Suprapubic skin (tissue), 4 donors: ENCODE data around the gene CDKN2AIPNL.

Experiments used
- EP300 ChIP-seq: sonication (generic); formaldehyde crosslinking; IDR thresholded peaks from one replicate; pipeline ENCODE4 v1.6.1; 2017; ENCODE audit warnings: antibody characterized with exemption
- POLR2A ChIP-seq, 2 donors: fragments of 450-650 bp; IDR thresholded peaks; one replicate each; pipeline ENCODE4 v1.6.1; 2017; ENCODE audit warnings: antibody characterized with exemption in 2 of 2, mild to moderate bottlenecking in 2 of 2, moderate library complexity in 2 of 2
- POLR2AphosphoS5 ChIP-seq, 3 donors: sonication (generic); formaldehyde crosslinking; IDR thresholded peaks; one replicate each; pipeline ENCODE4 v1.6.1; 2017; ENCODE audit warnings: antibody characterized with exemption in 3 of 3
- TF ChIP-seq, protein P1 (sequence below), 2 donors: fragments of 200-600 bp in 1 of 2; fragments of 450-650 bp in 1 of 2; sonication (generic) in 1 of 2; IDR thresholded peaks; one replicate each; pipeline ENCODE4 v1.5.1; 2016 to 2019; ENCODE audit warnings: antibody characterized with exemption in 2 of 2, mild to moderate bottlenecking in 1 of 2, moderate library complexity in 1 of 2

DNA sequence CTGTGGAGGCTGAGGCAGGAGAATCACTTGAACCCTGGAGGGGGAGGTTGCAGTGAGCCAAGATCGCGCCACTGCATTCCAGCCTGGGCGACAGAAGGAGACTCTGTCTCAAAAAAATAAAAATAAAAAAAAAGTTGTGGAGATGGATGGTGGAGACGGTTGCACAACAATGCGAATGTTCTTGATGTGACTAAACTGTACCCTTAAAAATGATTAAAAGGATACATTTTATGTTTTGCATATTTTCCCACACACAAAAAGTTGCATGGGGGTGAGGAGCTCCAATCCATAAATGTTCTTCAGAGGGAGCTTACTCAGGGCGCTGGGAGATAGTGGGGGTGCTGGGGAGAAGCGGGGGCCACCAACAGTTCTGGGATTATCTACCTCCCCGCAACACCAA, 43.8 kb upstream of the CDKN2AIPNL start:
- TF ChIP-seq, protein P1, sequence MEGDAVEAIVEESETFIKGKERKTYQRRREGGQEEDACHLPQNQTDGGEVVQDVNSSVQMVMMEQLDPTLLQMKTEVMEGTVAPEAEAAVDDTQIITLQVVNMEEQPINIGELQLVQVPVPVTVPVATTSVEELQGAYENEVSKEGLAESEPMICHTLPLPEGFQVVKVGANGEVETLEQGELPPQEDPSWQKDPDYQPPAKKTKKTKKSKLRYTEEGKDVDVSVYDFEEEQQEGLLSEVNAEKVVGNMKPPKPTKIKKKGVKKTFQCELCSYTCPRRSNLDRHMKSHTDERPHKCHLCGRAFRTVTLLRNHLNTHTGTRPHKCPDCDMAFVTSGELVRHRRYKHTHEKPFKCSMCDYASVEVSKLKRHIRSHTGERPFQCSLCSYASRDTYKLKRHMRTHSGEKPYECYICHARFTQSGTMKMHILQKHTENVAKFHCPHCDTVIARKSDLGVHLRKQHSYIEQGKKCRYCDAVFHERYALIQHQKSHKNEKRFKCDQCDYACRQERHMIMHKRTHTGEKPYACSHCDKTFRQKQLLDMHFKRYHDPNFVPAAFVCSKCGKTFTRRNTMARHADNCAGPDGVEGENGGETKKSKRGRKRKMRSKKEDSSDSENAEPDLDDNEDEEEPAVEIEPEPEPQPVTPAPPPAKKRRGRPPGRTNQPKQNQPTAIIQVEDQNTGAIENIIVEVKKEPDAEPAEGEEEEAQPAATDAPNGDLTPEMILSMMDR (IDR thresholded peaks at IDR 0.05): no peak
- TF ChIP-seq POLR2AphosphoS5 (IDR thresholded peaks at IDR 0.05) (no peak), EP300 (no peak), POLR2A (IDR thresholded peaks at IDR 0.05) (no peak)
